ENCODE results near the gene GUCY2F.

The GUCY2F gene

GRCh38 chrX:109378281-109378680, 103.6 kb downstream of the GUCY2F start:
- no peak overlapping the region for H3K4me3 Mint-ChIP-seq
- H3K4me1 Mint-ChIP-seq, result peaks cover 33% of the 10 kb centered on the region
- H3K9me3 Mint-ChIP-seq, result no peaks in the 10 kb centered on the region
- TF ChIP-seq CTCF (IDR thresholded peaks at IDR 0.05; ENCODE audit: unreplicated experiment in 3 of 3), result no peak
- no peaks in the 10 kb centered on the region for H3K27me3 Mint-ChIP-seq (ENCODE audit: low read depth)
- peak overlapping the region in 2 of 3 experiments; percentile 37 to 38 for H3K27ac Mint-ChIP-seq
- no peaks in the 10 kb centered on the region for H3K36me3 Mint-ChIP-seq (ENCODE audit: low read depth)

GRCh38 chrX:109374262-109374960, 107.5 kb downstream of the GUCY2F start:
- no peak for TF ChIP-seq CTCF (IDR thresholded peaks at IDR 0.05; ENCODE audit: unreplicated experiment in 3 of 3)
- Mint-ChIP-seq H3K9me3 (no peaks in the 10 kb centered on the region), H3K36me3 (ENCODE audit: low read depth) (no peaks in the 10 kb centered on the region)

GRCh38 chrX:109373468-109373867, 108.4 kb downstream of the GUCY2F start:
- no peaks in the 10 kb centered on the region for H3K27me3 Mint-ChIP-seq (ENCODE audit: low read depth)
- H3K9me3 Mint-ChIP-seq, result no peaks in the 10 kb centered on the region

More at GRCh38 chrX:109374262-109374960, 107.5 kb downstream of the GUCY2F start:
- H3K27me3 Mint-ChIP-seq (ENCODE audit: low read depth), result no peaks in the 10 kb centered on the region
- no peak overlapping the region for H3K4me3 Mint-ChIP-seq
- H3K27ac Mint-ChIP-seq, result peak overlapping the region; percentile 16 to 99 (median 97)
- H3K4me1 Mint-ChIP-seq, result peaks cover 53% of the 10 kb centered on the region

DNA sequence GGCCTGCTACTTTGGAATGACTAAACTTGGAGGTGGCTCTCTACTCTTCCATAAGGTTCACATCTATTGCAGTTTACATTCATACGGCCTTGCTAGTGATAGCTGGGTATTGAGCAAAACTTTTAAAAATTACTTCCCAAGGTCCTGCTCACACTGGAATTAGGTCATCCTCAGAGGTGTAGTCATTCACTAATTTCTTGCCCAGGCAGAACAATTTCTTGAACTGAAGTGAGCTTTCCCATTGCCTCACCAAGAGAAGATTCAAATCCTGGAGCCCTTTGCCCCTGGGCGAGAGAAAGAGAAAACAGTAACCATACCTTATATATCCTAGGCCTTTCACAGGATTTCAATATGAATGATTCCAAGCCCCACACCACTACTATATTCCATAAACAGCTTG, 109.2 kb downstream of the GUCY2F start:
- no peaks in the 10 kb centered on the region for H3K9me3 Mint-ChIP-seq
- H3K4me1 Mint-ChIP-seq, result peaks cover 52% of the 10 kb centered on the region
- no peak for TF ChIP-seq CTCF (IDR thresholded peaks at IDR 0.05; ENCODE audit: unreplicated experiment in 3 of 3)
- no peaks in the 10 kb centered on the region for H3K27me3 Mint-ChIP-seq (ENCODE audit: low read depth)
- H3K36me3 Mint-ChIP-seq (ENCODE audit: low read depth), result no peaks in the 10 kb centered on the region
- no peak overlapping the region for H3K4me3 Mint-ChIP-seq
- peak overlapping the region; percentile 96 to 99 (median 97) for H3K27ac Mint-ChIP-seq

More at GRCh38 chrX:109373468-109373867, 108.4 kb downstream of the GUCY2F start:
- H3K4me1 Mint-ChIP-seq, result peaks cover 57% of the 10 kb centered on the region
- no peak for TF ChIP-seq CTCF (IDR thresholded peaks at IDR 0.05; ENCODE audit: unreplicated experiment in 3 of 3)
- no peak overlapping the region for H3K4me3 Mint-ChIP-seq
- H3K36me3 Mint-ChIP-seq (ENCODE audit: low read depth), result no peaks in the 10 kb centered on the region
- H3K27ac Mint-ChIP-seq, result peak overlapping the region; percentile 96 to 99 (median 97)

GRCh38 chrX:109372291-109372690, 109.6 kb downstream of the GUCY2F start:
- Mint-ChIP-seq H3K4me1 (peaks cover 52% of the 10 kb centered on the region), H3K9me3 (no peaks in the 10 kb centered on the region), H3K4me3 (no peak overlapping the region), H3K27me3 (ENCODE audit: low read depth) (no peaks in the 10 kb centered on the region), H3K36me3 (ENCODE audit: low read depth) (no peaks in the 10 kb centered on the region), H3K27ac (peak overlapping the region; percentile 96 to 99 (median 97))
- TF ChIP-seq CTCF (IDR thresholded peaks at IDR 0.05; ENCODE audit: unreplicated experiment in 3 of 3), result no peak

- no peak for TF ChIP-seq CTCF (IDR thresholded peaks at IDR 0.05; ENCODE audit: unreplicated experiment in 3 of 3)
- Mint-ChIP-seq H3K27ac (no peak overlapping the region), H3K36me3 (ENCODE audit: low read depth) (no peaks in the 10 kb centered on the region), H3K4me3 (no peak overlapping the region), H3K27me3 (ENCODE audit: low read depth) (peaks cover 3% of the 10 kb centered on the region), H3K9me3 (no peaks in the 10 kb centered on the region), H3K4me1 (peaks cover 8% of the 10 kb centered on the region)
These were observed 119.8 kb downstream of the GUCY2F start for GRCh38 chrX:109362101-109362500.
